GM08714 (cell line): ENCODE data around the gene MARK3.

ENCODE experiments used
- H3K4me3 ChIP-seq: fragments of 200-500 bp; sonication (Bioruptor generic); 2 replicates; pipeline ENCODE4 v1.5.1; 2014; ENCODE audit warnings: mild to moderate bottlenecking, low read length, inconsistent platforms
- ZNF274 ChIP-seq: IDR thresholded peaks from 2 replicates; pipeline ENCODE4 v1.6.1; 2012; ENCODE audit warnings: mild to moderate bottlenecking, low read depth, low read length

MARK3 gene

DNA sequence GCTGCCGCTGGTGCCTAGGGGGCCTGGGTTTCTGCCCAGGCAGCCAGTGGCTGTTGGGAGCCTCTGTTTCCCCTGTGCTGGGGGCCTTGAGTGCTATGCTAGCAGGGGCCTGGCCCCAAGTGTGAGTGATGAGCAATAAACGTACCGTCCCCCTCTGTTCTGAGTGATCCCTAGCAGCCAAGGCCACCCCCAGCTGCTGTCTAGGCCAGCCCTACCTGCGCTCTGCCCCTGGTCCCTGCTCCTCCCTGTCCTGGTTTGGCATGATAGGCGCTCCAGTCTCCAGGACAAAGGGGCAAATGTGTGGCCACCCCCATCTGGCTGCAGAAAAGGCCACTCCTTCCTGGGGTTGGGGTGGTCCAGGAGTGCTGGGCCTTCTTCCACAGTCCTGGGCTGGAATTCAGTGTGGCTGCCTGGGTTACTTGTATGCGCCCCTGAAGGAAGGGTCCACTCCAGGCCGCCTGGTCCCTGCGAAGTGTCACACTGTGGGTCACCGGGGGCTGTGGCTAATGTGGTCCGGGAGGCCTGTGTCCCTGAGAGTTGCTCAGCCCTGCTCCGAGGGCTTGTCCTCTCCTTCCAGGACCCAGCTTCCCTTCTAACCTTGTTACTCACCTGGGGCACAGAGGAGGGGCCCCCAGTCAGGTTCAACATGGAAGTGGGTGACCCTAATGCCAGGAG, 150.8 kb downstream of the MARK3 start:
- H3K4me3 ChIP-seq: no peak overlapping the region

DNA sequence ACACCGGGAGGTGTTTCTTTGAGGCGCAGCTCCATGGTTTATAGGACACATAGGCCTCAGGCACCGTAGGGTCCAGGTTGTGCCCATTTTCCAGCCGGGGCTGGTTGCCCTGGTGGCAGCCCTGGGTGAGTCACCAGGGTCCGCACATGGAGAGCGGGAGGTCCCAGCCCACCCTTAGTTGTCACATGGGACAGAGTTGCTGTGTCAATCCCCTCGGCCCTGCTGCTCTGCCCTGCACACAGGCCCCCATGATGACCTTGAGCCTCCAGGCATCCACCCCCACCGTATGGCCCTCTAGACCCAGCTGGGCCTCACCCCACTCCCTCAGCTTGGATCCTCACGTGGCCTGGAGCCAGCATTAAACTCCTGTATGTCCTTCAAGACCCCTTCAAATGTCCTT, 151.5 kb downstream of the MARK3 start:
- no peak overlapping the region for H3K4me3 ChIP-seq
- TF ChIP-seq ZNF274: no peak

More for the DNA sequence above, 150.8 kb downstream of the MARK3 start:
- TF ChIP-seq ZNF274: no peak

DNA sequence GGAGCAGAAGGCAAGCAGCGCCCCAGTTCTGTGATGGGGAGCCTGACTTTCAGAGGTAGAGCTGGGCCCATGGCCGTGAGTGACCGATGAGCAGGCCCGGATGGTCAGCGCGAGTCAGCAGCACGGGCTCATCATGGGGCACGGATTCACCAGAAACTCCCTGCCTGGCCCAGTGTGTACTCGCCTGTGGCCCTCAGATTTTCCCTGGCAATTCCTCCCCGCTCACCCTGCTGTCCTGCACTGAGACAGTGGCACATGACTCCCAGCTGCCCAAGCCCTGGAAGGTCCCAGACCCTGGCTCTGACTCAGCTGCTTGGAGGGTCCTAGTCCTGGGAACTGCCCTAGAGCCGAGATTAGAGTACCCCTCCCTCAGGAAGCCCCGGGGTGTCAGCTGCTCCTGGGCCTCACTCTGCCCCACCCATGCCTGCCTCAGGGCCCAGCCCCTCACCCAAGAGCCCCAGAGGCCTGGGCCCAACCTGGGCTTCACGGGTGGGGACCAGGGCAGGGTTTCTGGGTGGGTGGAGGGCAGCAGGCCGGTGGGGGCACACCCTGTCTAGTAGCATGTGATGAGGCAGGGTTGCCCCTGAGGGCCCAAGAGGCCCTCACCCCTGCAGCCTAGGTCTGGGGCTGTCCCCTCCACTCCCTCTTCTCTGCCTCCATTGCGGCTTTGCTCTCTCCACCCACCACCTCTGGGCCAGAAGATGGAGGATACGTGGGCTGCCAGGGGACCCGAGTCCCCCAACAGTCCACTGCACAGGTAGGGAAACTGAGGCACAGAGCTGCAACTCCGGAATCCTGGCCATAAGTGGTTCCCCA, 152.2 kb downstream of the MARK3 start:
- H3K4me3 ChIP-seq: no peak overlapping the region
- TF ChIP-seq ZNF274: no peak

DNA sequence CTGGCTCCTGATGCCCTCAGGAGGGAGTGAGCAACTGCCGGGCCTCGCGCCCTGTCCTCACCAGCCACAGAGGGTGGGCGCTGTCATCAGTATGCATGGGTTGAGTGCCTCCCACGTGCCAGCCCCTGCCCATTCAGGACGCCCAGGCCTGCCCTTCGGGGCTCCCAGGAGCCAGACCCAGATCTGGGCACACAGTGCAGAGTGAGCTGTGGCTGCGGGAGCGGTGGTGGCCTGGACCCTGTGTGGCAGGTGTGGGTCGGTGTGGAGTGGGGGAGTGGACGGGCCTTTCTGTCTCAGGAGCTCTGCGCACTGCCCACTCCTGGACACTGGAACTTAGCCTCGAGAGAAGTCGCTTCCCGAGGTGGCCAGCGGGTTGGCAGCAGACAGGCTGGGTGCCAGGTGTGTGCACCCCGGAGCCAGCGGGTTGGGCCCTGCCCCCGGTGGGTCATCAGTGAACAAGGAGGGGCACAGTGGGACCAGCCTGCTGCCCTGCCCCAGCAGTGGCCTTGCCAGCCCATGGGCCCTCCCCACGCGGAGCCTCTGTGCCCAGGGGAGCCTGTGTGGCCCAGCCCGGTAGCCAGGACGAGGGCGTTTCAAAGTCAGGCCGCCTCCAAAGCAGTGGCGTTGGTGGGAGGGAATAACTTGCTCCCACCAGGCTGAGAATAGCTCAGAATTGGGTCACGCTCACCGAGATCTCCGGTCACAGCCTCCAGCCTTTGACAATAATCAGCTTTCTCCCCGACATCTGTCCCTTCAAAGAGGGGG, 153.3 kb downstream of the MARK3 start:
- H3K4me3 ChIP-seq: no peak overlapping the region
- no peak for TF ChIP-seq ZNF274

DNA sequence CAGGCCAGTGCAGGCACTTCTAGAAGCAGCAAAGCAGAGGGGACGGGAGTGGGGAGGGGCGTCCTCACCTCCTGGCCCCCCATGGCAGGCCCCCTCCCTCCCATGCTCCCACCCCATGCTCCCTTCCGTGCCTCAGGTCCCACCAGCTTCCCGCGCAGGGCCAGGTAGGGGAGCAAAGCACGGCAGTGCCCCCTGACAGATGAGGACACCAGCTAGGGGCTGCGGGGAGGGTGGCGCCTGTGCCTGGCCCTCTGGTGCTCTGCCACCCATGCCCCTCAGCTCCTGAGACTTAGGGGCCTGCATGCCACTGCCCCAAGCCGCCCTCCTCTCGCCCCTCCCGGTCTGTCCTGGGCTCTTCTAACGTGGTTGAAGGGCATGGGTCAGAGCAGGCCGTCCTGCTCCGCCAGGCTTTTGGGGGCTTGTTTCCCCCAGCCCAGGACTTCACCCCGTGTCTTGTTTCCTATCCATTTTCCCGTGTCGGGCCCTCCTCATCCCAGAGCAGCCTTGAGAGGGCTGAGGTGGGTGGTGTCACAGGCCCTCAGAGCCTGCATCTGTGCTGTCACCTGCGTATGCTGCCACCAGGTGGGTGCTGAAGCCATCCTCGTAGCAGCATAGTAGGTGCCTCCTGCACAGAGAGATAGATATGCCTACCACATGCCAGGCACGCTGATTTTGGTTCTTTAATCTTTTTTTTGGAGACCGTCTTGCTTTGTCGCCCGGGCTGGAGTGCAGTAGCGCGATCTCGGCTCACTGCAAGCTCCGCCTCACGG, 154.0 kb downstream of the MARK3 start:
- no peak overlapping the region for H3K4me3 ChIP-seq
- no peak for TF ChIP-seq ZNF274

DNA sequence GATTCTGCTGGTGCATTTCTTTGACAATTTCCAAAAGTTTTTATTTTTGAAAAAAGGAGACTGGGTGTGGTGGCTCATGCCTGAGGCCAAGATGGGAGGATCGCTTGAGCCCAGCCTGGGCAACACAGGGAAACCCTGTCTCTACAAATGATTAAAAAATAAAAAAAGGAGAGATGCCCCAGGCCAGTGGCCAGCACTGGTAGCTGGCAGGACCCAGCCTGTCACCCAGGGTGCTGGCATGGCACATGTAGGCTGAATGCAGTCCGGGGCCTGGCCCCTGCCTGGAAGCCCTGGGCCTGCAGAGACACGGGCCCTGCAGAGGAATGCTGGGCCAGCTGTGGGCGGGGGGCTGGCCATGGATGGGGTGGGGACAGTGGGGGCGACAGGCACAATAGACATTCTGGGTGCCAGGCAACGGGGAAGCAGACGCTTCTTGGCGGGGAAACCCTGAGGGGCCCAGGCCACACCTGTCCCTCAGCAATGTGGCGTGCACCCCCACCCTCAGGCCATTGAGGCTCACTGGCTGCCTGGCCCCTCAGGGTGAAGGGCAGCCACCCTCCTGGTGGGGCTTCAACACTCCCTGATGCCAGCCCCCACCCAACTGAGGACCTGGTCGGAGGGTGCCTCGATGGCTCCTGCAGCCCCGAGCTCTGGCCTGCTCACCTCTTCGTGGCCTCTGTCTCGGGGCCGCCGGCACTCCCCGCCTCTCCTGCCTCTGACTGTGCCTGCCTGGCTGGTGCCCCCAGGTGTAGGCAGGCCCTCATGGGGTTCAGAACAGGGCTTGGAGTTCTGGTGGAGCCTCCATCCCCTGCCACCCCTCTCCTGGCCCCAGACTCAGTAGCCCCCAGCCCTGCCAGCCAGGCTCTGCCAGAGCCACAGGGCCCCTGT, 155.8 kb downstream of the MARK3 start:
- no peak overlapping the region for H3K4me3 ChIP-seq
- TF ChIP-seq ZNF274: no peak

DNA sequence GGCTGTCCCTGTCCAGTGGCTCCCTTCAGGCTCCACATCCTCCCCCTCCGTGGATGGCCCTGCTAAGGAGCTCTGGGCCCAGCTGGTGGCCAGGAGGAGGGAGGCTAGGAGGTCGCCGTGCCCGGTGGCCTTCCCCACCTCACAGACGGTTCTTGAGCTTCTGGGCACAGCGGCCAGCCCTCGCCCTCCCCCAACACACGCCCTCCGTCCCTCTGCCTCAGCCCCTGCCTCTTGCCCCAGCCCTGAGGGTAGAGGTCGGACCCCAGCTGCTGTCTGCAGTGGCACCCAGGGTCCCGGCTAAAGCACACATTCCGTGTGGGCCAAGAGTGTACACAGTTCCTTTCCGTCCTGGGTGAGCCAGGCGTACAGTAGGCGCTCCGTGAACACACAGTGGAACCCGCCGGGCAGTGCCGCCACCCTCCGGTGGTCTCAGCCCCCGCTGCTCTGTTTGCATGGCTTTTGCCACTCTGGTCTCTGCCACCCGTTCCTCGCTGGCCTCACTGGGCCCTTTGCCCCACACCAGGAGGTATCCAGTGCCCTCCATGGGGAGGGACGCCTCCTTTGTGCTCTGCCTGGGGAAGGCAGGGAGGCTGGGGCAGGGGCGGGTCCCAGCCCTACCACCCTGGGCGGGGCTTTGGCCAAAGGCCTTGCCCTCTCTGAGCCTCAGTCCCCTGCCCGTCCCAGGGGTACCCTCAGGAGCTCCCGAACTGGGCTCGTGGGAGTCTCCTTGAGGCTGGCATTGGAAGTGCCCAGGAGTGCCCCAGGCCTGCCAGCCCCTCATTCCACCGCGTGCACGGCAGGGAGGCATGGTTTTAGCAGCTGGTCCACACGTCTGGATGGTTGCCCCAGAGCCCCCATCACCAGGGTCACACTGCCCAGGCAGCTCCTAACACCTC, 156.7 kb downstream of the MARK3 start:
- no peak for TF ChIP-seq ZNF274
- no peak overlapping the region for H3K4me3 ChIP-seq

DNA sequence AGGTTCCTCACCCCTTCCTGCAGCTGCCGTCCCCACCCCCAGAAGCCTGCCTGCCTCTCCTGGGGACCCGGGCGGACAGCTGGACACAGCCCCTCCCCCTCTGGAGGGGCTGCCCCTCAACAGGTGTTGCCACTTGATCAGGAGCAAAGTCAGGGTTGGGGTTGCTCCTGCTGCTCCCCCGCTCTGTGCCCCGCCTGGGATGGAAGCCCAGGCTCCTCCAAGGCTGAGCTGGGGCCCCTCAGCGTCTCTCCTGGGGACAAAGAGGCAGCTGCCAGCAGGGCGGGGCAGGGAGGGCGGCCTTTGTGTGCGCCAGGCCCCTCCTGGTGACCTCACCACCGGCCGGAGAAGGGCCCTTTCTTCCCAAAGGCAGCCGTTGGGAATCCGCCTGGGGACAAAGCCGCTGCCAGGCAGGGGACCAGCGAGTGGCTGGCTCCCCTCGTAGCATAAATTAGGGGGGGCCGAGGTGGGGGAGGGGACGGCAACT, 157.4 kb downstream of the MARK3 start:
- H3K4me3 ChIP-seq: no peak overlapping the region
- no peak for TF ChIP-seq ZNF274

DNA sequence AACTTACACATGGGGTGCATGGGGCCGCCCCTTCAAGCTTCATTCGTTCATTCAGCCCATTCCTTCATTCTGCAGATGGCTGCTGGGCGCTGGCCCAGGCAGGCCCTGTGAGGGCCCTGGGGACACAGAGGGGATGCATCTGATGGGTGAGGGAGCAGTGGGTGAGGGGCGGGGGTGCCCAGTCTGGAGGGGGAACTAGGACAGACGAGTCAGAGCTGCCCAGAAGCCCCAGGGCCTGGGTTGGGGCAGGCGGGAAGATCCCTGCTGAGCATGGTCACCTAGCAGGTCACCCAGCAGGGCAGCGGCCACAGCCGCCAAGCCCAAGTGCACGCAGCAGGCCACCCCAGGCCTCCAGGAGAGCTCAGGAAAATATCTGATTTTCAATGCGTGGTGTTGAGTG, 157.9 kb downstream of the MARK3 start:
- TF ChIP-seq ZNF274: no peak
- no peak overlapping the region for H3K4me3 ChIP-seq

DNA sequence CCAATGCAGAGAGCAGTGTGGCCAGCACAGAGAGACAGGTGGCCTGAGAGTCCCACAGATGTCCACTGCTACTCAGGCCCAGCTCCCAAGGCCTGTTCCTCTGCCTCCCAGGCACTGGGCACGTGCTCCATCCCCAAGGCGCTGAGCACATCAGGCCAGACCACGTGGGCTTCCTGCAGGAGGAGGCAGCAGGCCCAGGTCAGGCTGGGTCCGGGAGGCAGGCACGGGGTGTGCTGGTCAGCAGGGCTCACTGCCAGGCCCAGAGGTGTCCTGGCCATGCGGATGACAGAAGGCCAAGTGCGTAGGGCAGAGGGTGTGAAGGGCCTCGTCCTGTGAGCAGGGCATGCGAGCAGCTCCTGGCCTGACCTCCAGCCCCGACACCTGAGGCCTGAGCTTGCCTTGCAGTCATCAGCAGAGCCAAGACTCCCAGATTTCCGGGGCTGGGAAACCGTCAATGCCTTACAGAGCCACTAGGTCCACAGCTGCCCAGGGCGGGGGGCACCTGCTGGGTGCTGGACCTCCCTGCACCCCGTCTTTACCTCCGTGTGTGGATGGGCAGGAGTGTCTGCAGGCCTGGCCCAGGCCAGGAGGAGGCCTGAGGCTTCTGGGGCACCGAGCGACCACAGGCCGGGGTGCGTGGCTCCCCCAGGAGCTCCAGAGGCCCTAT, 158.6 kb downstream of the MARK3 start:
- H3K4me3 ChIP-seq: no peak overlapping the region
- TF ChIP-seq ZNF274: no peak

DNA sequence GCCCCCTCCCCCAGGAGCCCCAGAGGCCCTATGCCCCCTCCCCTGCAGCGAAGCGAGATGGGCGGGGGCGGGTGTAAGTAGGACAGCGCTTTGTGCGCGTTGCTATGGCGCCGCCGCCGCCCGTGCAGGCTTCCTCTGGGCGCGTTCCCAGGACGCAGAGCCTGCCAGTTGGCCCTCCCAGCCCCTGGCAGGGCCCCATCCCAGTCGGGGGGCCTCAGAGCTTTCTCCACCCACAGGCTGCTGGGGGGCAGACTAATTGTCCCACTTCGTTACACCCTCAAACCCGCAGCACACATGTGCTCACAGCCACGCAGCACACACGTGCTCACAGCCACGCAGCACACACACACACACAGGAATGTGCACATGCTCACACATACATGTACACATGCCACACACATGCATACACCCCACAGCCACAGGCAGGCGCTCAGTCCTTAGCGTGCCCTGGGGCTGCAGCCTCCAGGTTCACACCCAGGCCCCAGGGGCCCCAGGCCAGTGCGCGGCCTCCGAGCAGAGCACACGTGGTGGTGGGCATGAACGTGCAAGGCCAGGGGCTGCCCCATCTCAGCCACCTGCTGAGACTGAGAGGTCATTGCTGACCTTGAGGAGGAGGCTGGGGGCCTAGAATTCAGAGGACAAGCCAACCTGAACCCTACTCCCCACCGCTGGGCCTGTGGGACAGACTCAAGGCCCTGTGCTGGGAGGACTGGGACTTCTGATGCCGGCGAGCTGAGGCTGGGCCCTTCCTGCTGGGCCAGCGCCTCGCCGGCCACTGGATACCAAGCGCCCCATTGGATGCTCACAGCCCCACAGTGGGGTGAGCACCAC, 159.4 kb downstream of the MARK3 start:
- TF ChIP-seq ZNF274: no peak
- no peak overlapping the region for H3K4me3 ChIP-seq
